T-helper 17 cell (primary cell): ENCODE data around the gene RTN4. TPM values are rescaled to one million over a fixed set of nuclear protein-coding genes. Genes with fewer than 3 reads are reported as not detected.
"Not testable (repeated sequence)": the region's sequence is repeated elsewhere in the genome, so short reads cannot be mapped to it uniquely, and the experiment has no call there.

ENCODE experiments used
- ATAC-seq: fragments of 150-1000 bp; cut with Tn5 transposase; 2 replicates; pipeline ENCODE4 v1.10.0; 2021; ENCODE audit warnings: mild to moderate bottlenecking, moderate library complexity
- DNase-seq, 3 donors: peaks; one replicate each; pipeline versions ENCODE4 v3.0.0 to v3.0.0-alpha.2; 2020 to 2021
- H3K9me3 ChIP-seq: one replicate; pipeline ENCODE4 v1.7.0; 2013; ENCODE audit warnings: low read length, mild to moderate bottlenecking; ENCODE audit not compliant: control insufficient read depth, poor library complexity, severe bottlenecking
- H3K27ac Mint-ChIP-seq: one replicate; pipeline ENCODE4 v1.8.0; 2022; ENCODE audit warnings: mild to moderate bottlenecking, moderate library complexity, mixed read lengths
- H3K27me3 Mint-ChIP-seq: one replicate; pipeline ENCODE4 v1.8.0; 2022; ENCODE audit warnings: mixed read lengths
- H3K36me3 Mint-ChIP-seq: one replicate; pipeline ENCODE4 v1.8.0; 2022; ENCODE audit warnings: low read depth, mixed read lengths
- H3K4me1 Mint-ChIP-seq: one replicate; pipeline ENCODE4 v1.8.0; 2022; ENCODE audit warnings: mild to moderate bottlenecking, mixed read lengths
- H3K4me3 Mint-ChIP-seq: one replicate; pipeline ENCODE4 v1.8.0; 2022; ENCODE audit warnings: mild to moderate bottlenecking, moderate library complexity, mixed read lengths
- total RNA-seq, 4 donors: library from RNA in 2 of 4; stranded (reverse) in 2 of 4; gene quantifications; one replicate each; pipeline ENCODE4 v1.2.3 and lab custom pipeline; 2022 to 2026

Gene RTN4
- total RNA-seq, 2 donors from 2014 or later: 92.7 to 114 TPM

DNA sequence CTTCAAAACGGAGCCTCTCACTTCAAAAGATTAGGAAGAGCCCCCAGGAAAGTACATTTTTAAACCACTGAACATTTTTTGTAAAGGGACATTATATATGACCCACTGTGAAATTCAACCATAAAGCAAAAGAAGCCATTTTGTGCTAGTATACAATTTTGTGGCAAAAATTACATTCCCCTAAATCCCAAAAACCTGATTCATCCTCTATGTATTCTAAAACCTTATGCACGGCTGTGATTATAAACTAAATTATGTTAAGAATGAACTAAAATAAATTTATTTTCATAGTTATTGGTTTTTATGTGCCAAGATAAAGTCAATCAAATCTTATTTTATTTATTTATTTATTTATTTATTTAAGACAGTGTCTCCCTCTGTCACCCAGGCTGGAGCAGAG, 48.5 kb downstream of the RTN4 start:
- H3K4me3 Mint-ChIP-seq: no peak overlapping the region
- H3K36me3 Mint-ChIP-seq: peaks cover 1% of the 10 kb centered on the region
- DNase-seq (no peak), ATAC-seq (no peak)
- H3K4me1 Mint-ChIP-seq: peaks cover 45% of the 10 kb centered on the region
- no peaks in the 10 kb centered on the region for H3K27me3 Mint-ChIP-seq
- H3K9me3 ChIP-seq: no peaks in the 10 kb centered on the region
- H3K27ac Mint-ChIP-seq: no peak overlapping the region

DNA sequence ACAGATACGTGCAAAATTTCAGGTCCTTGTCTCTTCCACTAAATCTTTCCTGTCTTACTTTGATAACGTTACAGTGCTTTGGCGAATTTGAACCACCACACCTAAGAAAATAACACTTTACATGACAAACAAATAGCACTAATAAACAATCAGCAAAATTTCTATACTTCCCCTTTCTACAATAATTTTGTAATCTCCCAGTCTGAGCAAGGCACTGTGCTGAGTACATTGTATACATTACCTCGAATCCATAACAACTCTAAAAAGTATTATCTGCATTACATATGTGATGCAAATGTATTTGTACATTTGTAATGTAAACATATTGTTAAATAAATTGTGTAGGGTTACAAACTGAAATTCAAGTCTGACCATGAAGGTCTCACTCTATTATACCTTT, 49.9 kb downstream of the RTN4 start:
- H3K27ac Mint-ChIP-seq: no peak overlapping the region
- H3K4me3 Mint-ChIP-seq: no peak overlapping the region
- no peaks in the 10 kb centered on the region for H3K27me3 Mint-ChIP-seq
- DNase-seq (no peak), ATAC-seq (no peak)
- no peaks in the 10 kb centered on the region for H3K9me3 ChIP-seq
- no peaks in the 10 kb centered on the region for H3K36me3 Mint-ChIP-seq
- H3K4me1 Mint-ChIP-seq: peaks cover 47% of the 10 kb centered on the region

DNA sequence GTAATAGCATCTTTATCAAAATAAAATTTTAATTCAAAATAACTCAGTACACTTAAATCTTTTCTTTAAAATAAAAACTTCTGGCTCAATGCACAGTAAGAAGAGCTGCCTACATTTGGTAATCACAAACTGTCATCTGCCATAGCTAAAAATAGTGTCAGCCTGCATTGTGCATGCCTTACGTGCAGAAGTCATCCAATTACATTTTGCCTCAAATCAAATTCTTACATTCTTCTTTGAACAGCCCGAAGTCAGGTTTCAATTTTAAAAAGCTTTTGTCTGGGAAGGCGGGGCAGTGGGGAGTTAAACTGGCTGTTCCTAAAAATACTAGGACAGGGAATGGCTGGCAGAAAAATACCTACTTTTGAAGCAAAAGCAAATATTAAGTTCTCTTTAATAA, 51.1 kb downstream of the RTN4 start:
- Mint-ChIP-seq H3K4me3 (no peak overlapping the region), H3K36me3 (no peaks in the 10 kb centered on the region), H3K27me3 (no peaks in the 10 kb centered on the region), H3K4me1 (peaks cover 44% of the 10 kb centered on the region), H3K27ac (no peak overlapping the region)
- ATAC-seq (no peak), DNase-seq (no peak)
- H3K9me3 ChIP-seq: no peaks in the 10 kb centered on the region

DNA sequence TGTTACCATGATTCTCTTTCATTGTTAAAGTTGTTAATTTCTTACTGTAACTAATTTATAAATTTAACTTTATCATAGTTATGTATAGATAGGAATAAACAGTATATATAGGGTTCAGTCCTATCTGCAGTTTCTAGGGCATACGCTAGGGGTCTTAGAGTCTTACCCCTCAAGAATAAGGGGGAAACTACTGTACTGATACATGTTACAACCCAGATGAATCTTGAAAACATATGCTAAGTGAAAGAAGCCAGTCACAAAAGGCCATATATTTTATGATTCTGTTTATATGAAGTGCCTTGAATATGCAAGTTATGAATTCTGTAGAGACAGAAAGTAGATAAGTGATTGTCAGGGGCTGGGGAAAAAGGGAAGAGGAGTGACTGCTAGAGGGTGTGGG, 52.4 kb downstream of the RTN4 start:
- ATAC-seq (no peak), DNase-seq (no peak)
- H3K9me3 ChIP-seq: no peaks in the 10 kb centered on the region
- Mint-ChIP-seq H3K4me3 (peak overlapping the region; percentile 7), H3K27me3 (no peaks in the 10 kb centered on the region), H3K4me1 (peaks cover 51% of the 10 kb centered on the region), H3K27ac (no peak overlapping the region), H3K36me3 (no peaks in the 10 kb centered on the region)

DNA sequence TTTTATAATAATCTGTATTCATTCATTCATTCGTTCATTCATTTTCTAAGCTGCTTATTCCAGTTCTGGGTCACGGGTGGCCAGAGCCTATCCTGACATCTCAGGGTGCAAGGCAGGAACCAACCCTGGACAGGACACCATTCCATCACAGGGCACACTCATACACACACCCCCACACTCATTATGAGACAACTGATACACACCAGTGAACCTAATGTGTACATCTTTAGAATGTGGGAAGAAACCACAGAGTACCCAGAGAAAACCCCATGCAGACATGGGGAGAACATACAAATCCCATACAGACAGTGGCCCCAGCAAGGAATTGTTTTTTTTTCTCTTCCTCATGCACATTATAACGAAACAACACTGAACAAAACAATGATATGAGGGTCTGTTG, 54.7 kb downstream of the RTN4 start:
- Mint-ChIP-seq H3K4me1 (peaks cover 47% of the 10 kb centered on the region), H3K4me3 (no peak overlapping the region), H3K36me3 (no peaks in the 10 kb centered on the region), H3K27me3 (no peaks in the 10 kb centered on the region), H3K27ac (no peak overlapping the region)
- no peak for ATAC-seq
- no peak for DNase-seq
- no peaks in the 10 kb centered on the region for H3K9me3 ChIP-seq

DNA sequence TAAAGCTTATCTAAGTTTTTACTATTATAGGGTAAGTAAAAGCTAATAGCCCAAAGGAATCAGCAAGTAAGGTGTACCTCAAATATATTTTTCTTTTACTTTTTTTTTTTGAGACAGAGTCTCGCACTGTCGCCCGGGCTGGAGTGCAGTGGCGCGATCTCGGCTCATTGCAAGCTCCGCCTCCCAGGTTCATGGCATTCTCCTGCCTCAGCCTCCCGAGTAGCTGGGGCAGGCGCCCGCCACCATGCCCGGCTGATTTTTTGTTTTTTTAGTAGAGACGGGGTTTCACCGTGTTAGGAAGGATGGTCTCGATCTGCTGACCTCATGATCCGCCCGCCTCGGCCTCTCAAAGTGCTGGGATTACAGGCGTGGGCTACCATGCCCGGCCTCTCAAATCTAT, 59.6 kb downstream of the RTN4 start:
- not testable (repeated sequence) for H3K9me3 ChIP-seq, DNase-seq, H3K27me3 Mint-ChIP-seq, H3K27ac Mint-ChIP-seq, H3K36me3 Mint-ChIP-seq, ATAC-seq, H3K4me3 Mint-ChIP-seq
- H3K4me1 Mint-ChIP-seq: peaks cover 39% of the 10 kb centered on the region

DNA sequence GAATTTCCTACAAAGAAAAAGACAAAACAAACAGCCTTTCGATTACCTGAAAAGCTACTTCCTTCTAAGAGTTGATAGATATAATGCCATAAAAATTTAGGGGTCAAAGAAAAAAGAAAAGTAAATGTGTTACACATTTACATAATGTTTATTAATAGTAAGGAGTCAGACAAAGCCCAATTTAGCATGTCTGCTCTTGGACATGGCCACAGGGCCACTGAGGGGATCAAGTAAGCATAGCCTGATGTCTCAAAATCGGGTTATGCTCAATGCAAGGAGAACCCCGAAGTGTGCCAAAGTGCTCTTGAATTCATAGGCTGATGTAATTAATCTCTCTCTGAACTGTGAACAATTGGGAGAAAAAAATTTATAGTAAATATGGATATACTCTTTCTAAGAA, 61.6 kb downstream of the RTN4 start:
- H3K36me3 Mint-ChIP-seq: peaks cover 8% of the 10 kb centered on the region
- no peak overlapping the region for H3K4me3 Mint-ChIP-seq
- peak overlapping the region; percentile 19 for H3K27ac Mint-ChIP-seq
- H3K27me3 Mint-ChIP-seq: no peaks in the 10 kb centered on the region
- DNase-seq (no peak), ATAC-seq (no peak)
- no peaks in the 10 kb centered on the region for H3K9me3 ChIP-seq
- peaks cover 35% of the 10 kb centered on the region for H3K4me1 Mint-ChIP-seq

DNA sequence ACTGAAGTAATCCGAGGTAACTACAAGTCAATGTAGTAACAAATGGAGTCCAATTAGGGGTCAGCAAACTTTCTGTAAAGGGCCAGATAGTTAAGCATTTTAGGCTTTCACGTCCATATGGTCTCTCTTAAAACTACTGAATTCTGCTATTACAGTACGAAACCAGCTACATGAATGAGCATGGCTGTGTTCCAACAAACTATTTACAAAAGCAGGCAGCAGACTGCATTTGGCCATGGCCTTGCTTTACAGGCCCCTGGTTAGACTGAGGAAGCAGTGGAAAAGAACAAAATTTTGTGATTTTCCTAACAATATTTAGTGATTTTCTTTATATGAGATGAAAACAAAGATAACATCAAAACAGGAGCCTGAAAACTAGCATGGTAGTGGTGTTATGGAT, 64.0 kb downstream of the RTN4 start:
- ATAC-seq (no peak), DNase-seq (no peak)
- no peak overlapping the region for H3K4me3 Mint-ChIP-seq
- H3K9me3 ChIP-seq: no peaks in the 10 kb centered on the region
- peaks cover 29% of the 10 kb centered on the region for H3K4me1 Mint-ChIP-seq
- peak overlapping the region; percentile 67 for H3K27ac Mint-ChIP-seq
- peaks cover 10% of the 10 kb centered on the region for H3K36me3 Mint-ChIP-seq
- H3K27me3 Mint-ChIP-seq: no peaks in the 10 kb centered on the region

DNA sequence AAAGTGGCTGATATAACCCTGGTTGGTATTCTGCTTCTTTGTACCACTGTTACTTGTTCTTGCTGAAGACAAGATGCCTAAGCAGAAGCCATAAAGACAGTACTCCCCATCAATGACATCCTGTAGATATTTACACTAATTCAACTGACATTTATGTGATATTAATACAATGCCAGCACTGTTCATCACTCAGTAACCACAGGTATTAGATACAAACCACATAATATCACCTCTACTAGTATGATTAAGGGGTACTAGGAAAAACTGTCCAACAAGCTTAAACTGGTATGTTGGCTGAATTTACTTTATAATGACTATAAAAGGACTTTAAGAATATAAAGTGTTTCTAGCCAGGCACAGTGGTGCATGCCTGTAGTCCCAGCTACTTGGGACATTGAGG, 65.8 kb downstream of the RTN4 start:
- no peak for ATAC-seq
- no peaks in the 10 kb centered on the region for H3K9me3 ChIP-seq
- Mint-ChIP-seq H3K4me3 (no peak overlapping the region), H3K27me3 (no peaks in the 10 kb centered on the region), H3K4me1 (peaks cover 32% of the 10 kb centered on the region), H3K27ac (peak overlapping the region; percentile 89), H3K36me3 (peaks cover 13% of the 10 kb centered on the region)
- no peak for DNase-seq

DNA sequence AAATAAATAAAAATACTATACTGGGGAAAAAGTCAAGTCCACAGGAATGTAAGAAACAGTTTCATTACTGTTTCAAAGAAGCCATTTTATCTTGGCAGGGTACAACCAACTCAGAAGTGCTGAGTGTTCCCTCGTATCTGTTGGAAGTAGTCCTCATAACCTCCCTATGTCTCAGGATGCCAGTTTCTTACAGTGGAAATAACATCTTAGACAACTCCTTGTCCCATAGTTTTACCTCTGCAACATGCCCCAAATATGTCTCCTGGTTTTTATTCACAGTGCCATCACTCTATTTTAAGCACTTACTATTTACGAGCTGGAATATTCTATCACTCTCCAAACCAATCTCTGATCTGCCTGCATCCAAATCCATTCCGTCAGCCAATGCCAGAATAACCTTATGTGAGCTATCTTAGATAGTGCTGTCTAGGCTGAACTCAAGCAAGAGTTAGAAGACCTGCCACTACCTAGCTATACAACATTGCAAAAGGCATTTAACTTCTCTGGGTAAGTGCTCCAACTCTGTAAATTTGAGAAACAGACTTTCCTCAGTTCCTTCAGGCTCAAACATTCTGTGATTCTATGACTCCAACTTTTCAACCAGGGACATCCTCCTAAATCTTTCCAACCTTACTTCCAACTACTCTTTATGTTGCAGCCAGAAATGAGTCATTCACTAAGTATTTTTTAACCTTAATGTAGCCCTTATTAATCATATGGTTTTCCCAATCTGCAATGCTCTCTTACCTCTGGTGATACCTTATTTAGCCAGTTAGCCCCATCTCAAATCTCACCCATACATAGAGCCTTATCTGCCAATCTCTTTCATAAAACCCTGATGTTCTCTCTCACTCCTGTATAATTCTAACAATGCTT, 66.7 kb downstream of the RTN4 start:
- Mint-ChIP-seq H3K4me1 (peaks cover 28% of the 10 kb centered on the region), H3K27me3 (no peaks in the 10 kb centered on the region), H3K4me3 (no peak overlapping the region), H3K36me3 (peaks cover 13% of the 10 kb centered on the region), H3K27ac (peak overlapping the region; percentile 89)
- no peak for DNase-seq
- no peak for ATAC-seq
- no peaks in the 10 kb centered on the region for H3K9me3 ChIP-seq

DNA sequence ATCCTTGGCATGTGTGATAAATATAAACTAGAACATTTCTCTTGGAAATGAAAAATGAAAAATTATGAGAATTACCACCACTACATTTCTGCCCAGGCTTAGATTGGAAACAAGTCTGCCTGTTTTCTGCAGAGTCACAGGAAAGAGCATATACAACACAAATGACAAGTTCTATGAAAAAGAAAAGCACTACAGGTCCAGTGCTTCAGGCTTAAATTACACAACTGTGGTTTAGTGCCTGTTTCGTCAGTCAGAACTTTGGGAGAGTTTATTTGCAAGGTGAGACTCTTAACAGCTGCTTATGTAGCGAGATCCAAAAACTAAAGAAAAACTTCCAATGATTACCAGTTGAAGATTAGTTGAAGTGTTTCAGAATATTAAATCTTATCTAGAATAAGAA, 68.9 kb downstream of the RTN4 start:
- DNase-seq: no peak
- Mint-ChIP-seq H3K36me3 (peaks cover 7% of the 10 kb centered on the region), H3K27me3 (no peaks in the 10 kb centered on the region), H3K27ac (peak overlapping the region; percentile 91), H3K4me1 (peaks cover 31% of the 10 kb centered on the region), H3K4me3 (no peak overlapping the region)
- H3K9me3 ChIP-seq: no peaks in the 10 kb centered on the region
- no peak for ATAC-seq

DNA sequence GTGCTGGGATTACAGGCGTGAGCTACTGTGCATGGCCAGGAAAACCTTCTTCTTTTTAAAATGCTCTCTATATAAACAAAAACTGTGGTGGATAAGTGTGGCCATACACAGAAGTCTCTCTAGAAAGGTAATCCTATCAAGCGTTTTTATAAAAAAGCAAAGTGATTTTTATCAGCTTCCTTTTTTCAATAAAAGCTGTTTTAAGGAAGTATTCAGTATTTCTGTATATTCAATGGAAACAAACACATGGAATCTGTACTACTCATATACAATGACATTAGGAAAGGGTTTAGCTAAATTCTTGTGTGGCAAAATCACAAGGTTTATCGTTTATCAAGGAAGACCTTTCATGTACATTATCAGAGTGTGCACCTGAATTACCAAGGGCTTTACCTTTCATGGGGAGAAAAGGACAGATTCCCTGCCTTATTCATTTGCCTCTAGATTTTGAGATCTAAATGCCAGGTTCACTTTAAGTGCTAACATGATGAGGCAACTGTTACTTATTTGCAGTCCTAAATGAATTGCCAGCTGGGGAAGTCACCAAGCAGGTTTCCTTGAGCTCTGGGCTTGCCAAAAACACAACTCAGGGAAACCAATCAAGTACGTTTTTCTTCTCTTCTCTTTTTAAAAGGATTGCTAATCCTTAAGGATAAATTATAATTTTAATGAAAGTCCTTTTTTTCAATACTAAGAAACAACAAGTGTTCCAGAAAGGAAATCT, 70.8 kb downstream of the RTN4 start:
- H3K4me1 Mint-ChIP-seq: peaks cover 33% of the 10 kb centered on the region
- peaks cover 6% of the 10 kb centered on the region for H3K36me3 Mint-ChIP-seq
- no peaks in the 10 kb centered on the region for H3K27me3 Mint-ChIP-seq
- DNase-seq (no peak), ATAC-seq (no peak)
- peak overlapping the region; percentile 37 for H3K27ac Mint-ChIP-seq
- H3K9me3 ChIP-seq: no peaks in the 10 kb centered on the region
- no peak overlapping the region for H3K4me3 Mint-ChIP-seq

DNA sequence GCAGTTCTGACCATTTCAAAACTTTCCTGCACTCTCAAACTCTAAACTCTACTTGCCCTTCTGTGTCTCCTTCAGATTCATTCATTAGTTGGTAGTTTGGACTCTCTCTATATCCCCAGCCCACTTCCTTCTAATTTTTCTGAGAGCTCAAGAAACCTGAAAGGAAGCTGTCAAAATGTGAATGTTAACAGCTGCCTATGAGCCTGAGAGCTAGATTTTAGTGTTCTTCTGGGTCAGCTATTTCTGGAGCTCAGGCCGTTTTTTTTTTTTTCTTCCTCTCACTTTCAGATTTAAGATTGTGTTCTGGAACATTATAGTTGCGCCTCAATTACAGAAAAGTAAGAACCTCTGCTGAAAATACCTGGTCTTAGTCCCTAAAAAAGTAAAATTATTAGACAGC, 73.1 kb downstream of the RTN4 start:
- H3K9me3 ChIP-seq: no peaks in the 10 kb centered on the region
- Mint-ChIP-seq H3K36me3 (peaks cover 5% of the 10 kb centered on the region), H3K4me3 (no peak overlapping the region), H3K27ac (peak overlapping the region; percentile 65), H3K4me1 (peaks cover 22% of the 10 kb centered on the region), H3K27me3 (no peaks in the 10 kb centered on the region)
- no peak for DNase-seq
- no peak for ATAC-seq
